Gastroesophageal sphincter (tissue), 4 donors: ENCODE measurements around the gene SMARCC1. TPM values are rescaled to one million over a fixed set of nuclear protein-coding genes. Genes with fewer than 3 reads are reported as not detected.
A peak's percentile ranks its signal among the peaks of the same experiment; 100 is the strongest.

ENCODE experiments used
- ATAC-seq: fragments of 150-250 bp; one replicate; pipeline ENCODE4 v1.9.1; 2016; ENCODE audit warnings: mild to moderate bottlenecking, moderate library complexity
- H3K27ac ChIP-seq, 4 donors: fragments of 200-600 bp; sonication (generic) in 3 of 4; 1 replicate in 3 of 4; 2 replicates in 1 of 4; pipeline ENCODE4 v1.5.1; 2016 to 2019
- H3K27me3 ChIP-seq: fragments of 200-600 bp; sonication (generic); one replicate; pipeline ENCODE4 v1.5.1; 2019
- H3K36me3 ChIP-seq, 2 donors: fragments of 200-600 bp; sonication (generic); one replicate each; pipeline ENCODE4 v1.5.1; 2019; ENCODE audit warnings: control low read depth in 1 of 2
- H3K4me1 ChIP-seq, 3 donors: fragments of 200-600 bp; sonication (generic); 1 replicate in 2 of 3; 2 replicates in 1 of 3; pipeline ENCODE4 v1.5.1; 2016 to 2019; ENCODE audit warnings: control low read depth in 2 of 3
- H3K4me3 ChIP-seq, 2 donors: fragments of 200-600 bp; sonication (generic); one replicate each; pipeline ENCODE4 v1.5.1; 2019; ENCODE audit warnings: mild to moderate bottlenecking in 1 of 2, moderate library complexity in 1 of 2
- H3K9me3 ChIP-seq, 3 donors: fragments of 200-600 bp; sonication (generic); one replicate each; pipeline ENCODE4 v1.5.1; 2017 to 2019; ENCODE audit warnings: control low read depth in 2 of 3
- CTCF ChIP-seq, 4 experiments: fragments of 200-600 bp in 2 of 4; fragments of 450-650 bp in 2 of 4; sonication (generic) in 1 of 4; IDR thresholded peaks; one replicate each; pipeline ENCODE4 v1.5.1; 2017 to 2019; ENCODE audit warnings: antibody characterized with exemption in 4 of 4, mild to moderate bottlenecking in 2 of 4, moderate library complexity in 2 of 4
- EP300 ChIP-seq: sonication (generic); formaldehyde crosslinking; IDR thresholded peaks from one replicate; pipeline ENCODE4 v1.6.1; 2017; ENCODE audit warnings: antibody characterized with exemption, mild to moderate bottlenecking
- POLR2A ChIP-seq, 2 donors: fragments of 450-650 bp; IDR thresholded peaks; one replicate each; pipeline ENCODE4 v1.6.1; 2017; ENCODE audit warnings: antibody characterized with exemption in 2 of 2, mild to moderate bottlenecking in 2 of 2, moderate library complexity in 1 of 2
- POLR2AphosphoS5 ChIP-seq: sonication (generic); formaldehyde crosslinking; IDR thresholded peaks from one replicate; pipeline ENCODE4 v1.6.1; 2017; ENCODE audit warnings: antibody characterized with exemption
- WGBS, 2 donors: methylation state at CpG; one replicate each; pipeline ENCODE4 v1.1.5; 2018; ENCODE audit warnings: low coverage in 1 of 2; 5-methylcytosine and 5-hydroxymethylcytosine counted together
- total RNA-seq, 4 donors: library from RNA; depleted of rRNA; stranded (reverse); fragments of >200 nt; gene quantifications; one replicate each; pipeline ENCODE4 v1.1.0, GENCODE V29; 2016

Gene SMARCC1
- total RNA-seq, 4 donors from 2014 or later: 38.5 to 68.2 (median 49.1) TPM

- no peaks in the 10 kb centered on the region for H3K9me3 ChIP-seq
- no peak overlapping the region for H3K4me3 ChIP-seq
- H3K4me1 ChIP-seq: no peaks in the 10 kb centered on the region
- no peak overlapping the region for H3K27ac ChIP-seq
- TF ChIP-seq EP300 (no peak), POLR2A (IDR thresholded peaks at IDR 0.05) (no peak), POLR2AphosphoS5 (no peak), CTCF (IDR thresholded peaks at IDR 0.05) (no peak)
- WGBS, 2 donors: 90 to 100% methylated on average over 4 to 5 of the region's 6 CpGs
- peaks cover 0 to 98% of the 10 kb centered on the region in 2 donors for H3K36me3 ChIP-seq
- no peak for ATAC-seq
- no peaks in the 10 kb centered on the region for H3K27me3 ChIP-seq
Observed at GRCh38 chr3:47628426-47628825, 153.3 kb downstream of the SMARCC1 start.

DNA sequence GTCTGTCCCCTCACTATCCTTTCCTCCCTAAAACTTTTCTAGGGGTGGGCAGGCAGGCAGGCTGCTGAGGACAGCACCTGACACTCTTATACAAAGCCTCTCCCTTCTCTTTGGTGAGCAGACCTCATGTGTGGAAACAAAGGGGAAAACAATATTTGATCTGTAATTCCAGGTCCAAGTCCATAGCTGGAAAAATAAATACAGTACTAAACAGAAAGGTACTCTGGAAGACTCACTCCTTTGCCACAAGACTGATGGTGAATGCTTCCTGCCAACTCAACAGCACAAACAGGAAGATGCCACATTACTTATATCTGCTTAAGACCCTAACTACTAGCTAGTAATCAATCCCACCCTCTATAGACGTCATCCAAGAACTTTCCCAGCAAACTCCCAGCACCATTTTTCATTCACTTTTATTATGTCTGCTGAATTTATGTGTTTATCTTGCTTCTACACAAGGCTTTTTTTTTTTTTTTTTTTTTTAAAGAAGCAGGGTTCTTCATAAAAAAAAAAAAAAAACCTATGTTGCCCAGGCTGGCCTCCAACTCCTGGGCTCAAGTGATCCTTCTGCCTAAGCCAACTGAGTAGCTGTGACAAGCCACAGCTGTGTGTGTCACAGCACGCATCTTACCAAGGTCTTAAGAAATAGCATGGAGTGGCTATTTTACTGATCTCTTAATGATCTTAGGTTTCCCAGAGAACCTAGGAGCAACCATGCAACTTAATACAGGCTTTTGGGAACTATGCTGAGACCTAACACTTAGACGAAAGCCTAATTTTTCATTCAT lies 158.8 kb downstream of the SMARCC1 start:
- ATAC-seq: no peak
- 67 to 82% methylated on average over 3 of the region's 3 CpGs for WGBS, 2 donors
- Histone ChIP-seq H3K9me3 (no peaks in the 10 kb centered on the region), H3K27me3 (no peaks in the 10 kb centered on the region), H3K36me3 (peaks cover 0 to 98% of the 10 kb centered on the region in 2 donors), H3K4me1 (peaks cover 0 to 1% (median 0%) of the 10 kb centered on the region in 3 donors), H3K4me3 (no peak overlapping the region), H3K27ac (no peak overlapping the region)
- no peak for TF ChIP-seq POLR2A (IDR thresholded peaks at IDR 0.05)
- no peak for TF ChIP-seq EP300
- TF ChIP-seq POLR2AphosphoS5: peak; percentile 11
- TF ChIP-seq CTCF (IDR thresholded peaks at IDR 0.05): no peak

GRCh38 chr3:47617086-47618010 lies 164.3 kb downstream of the SMARCC1 start:
- no peak overlapping the region for H3K27ac ChIP-seq
- no peaks in the 10 kb centered on the region for H3K27me3 ChIP-seq
- TF ChIP-seq EP300: no peak
- TF ChIP-seq CTCF (IDR thresholded peaks at IDR 0.05): no peak
- no peak for TF ChIP-seq POLR2AphosphoS5
- no peak for TF ChIP-seq POLR2A (IDR thresholded peaks at IDR 0.05)
- peaks cover 6 to 36% (median 11%) of the 10 kb centered on the region in 3 donors for H3K4me1 ChIP-seq
- no peak overlapping the region for H3K4me3 ChIP-seq
- H3K9me3 ChIP-seq: no peaks in the 10 kb centered on the region
- ATAC-seq: no peak
- H3K36me3 ChIP-seq: peaks cover 0 to 68% of the 10 kb centered on the region in 2 donors
- WGBS, 2 donors: 50 to 79% methylated on average over 5 of the region's 5 CpGs

- ATAC-seq: no peak
- no peak overlapping the region for H3K27ac ChIP-seq
- H3K27me3 ChIP-seq: no peaks in the 10 kb centered on the region
- H3K36me3 ChIP-seq: peaks cover 0 to 53% of the 10 kb centered on the region in 2 donors
- TF ChIP-seq CTCF (IDR thresholded peaks at IDR 0.05): no peak
- no peak for TF ChIP-seq POLR2AphosphoS5
- no peak for TF ChIP-seq EP300
- TF ChIP-seq POLR2A (IDR thresholded peaks at IDR 0.05): no peak
- H3K4me3 ChIP-seq: no peak overlapping the region
- 94 to 100% methylated on average over 2 of the region's 2 CpGs for WGBS, 2 donors
- H3K4me1 ChIP-seq: peaks cover 9 to 55% (median 17%) of the 10 kb centered on the region in 3 donors
- no peaks in the 10 kb centered on the region for H3K9me3 ChIP-seq
Observed at GRCh38 chr3:47614788-47615187, 166.9 kb downstream of the SMARCC1 start.
